Measurements from ENCODE around the gene LETM1. TPM values are rescaled to one million over a fixed set of nuclear protein-coding genes. Genes with fewer than 3 reads are reported as not detected.

The LETM1 gene
- total and polyA plus RNA-seq, 2 of the 13 experiments (the other 11 are each of a cell fraction or from before 2014, with no cell fraction given) = 9.7 to 41.6 TPM

DNA sequence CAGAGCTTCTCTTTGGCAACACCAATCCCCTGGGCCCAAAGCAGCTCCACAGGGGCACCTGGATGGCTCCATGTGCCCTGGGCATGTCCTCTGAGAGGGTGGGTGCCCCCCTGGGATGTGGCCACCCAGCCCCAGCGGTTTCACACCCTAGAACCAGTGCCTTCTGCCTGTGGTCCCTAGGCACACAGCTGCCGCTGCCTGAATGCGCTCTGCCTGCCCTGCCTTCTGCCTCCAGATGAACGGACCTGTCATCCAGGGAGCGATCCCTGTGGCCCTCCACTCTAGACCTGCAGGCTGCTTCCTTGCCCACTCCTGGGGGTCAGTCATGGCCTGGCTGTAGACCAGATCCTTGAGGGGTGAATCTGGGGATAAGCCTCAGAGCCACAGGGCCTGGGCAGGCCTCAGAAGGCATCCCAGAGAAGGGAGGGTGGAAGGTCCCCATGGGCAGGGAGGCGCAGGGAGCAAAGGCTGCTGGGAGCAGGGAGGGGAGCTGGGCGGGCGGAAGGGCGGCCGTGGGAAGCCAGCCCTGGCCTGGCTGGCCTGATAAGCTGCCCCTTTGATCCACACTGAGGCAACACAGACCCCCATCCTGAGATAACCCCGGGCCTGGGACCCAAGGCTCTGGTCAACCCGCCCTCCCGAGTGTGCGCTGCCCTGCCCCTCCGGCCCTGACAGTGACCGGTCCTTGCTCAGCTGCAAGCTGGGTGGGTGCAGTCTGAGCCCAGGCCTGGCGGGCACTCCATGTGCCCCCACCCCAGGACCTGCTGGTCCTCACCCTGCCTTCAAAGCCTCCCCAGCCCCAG lies 71.0 kb downstream of the LETM1 start (continued):
- TF ChIP-seq, protein P1, sequence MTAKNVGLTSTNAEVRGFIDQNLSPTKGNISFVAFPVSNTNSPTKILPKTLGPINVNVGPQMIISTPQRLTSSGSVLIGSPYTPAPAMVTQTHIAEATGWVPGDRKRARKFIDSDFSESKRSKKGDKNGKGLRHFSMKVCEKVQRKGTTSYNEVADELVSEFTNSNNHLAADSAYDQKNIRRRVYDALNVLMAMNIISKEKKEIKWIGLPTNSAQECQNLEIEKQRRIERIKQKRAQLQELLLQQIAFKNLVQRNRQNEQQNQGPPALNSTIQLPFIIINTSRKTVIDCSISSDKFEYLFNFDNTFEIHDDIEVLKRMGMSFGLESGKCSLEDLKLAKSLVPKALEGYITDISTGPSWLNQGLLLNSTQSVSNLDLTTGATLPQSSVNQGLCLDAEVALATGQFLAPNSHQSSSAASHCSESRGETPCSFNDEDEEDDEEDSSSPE (CRISPR knock-in tag; IDR thresholded peaks at IDR 0.05) = peak; percentile 33; the same call in 1 of the 2 replicates
- TF ChIP-seq, protein P2, sequence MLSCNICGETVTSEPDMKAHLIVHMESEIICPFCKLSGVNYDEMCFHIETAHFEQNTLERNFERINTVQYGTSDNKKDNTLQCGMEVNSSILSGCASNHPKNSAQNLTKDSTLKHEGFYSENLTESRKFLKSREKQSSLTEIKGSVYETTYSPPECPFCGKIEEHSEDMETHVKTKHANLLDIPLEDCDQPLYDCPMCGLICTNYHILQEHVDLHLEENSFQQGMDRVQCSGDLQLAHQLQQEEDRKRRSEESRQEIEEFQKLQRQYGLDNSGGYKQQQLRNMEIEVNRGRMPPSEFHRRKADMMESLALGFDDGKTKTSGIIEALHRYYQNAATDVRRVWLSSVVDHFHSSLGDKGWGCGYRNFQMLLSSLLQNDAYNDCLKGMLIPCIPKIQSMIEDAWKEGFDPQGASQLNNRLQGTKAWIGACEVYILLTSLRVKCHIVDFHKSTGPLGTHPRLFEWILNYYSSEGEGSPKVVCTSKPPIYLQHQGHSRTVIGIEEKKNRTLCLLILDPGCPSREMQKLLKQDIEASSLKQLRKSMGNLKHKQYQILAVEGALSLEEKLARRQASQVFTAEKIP (CRISPR knock-in tag; IDR thresholded peaks at IDR 0.05; ENCODE audit: borderline replicate concordance) = no peak
- TF ChIP-seq TEAD2 (CRISPR knock-in tag; IDR thresholded peaks at IDR 0.05) (no peak), RCOR2 (CRISPR knock-in tag; IDR thresholded peaks at IDR 0.05) (no peak), HNRNPLL (IDR thresholded peaks at IDR 0.05; ENCODE audit: low read depth, low read length, poor library complexity, severe bottlenecking) (peak; percentile 38), ZC3H4 (CRISPR knock-in tag; IDR thresholded peaks at IDR 0.05; ENCODE audit: borderline replicate concordance) (no peak)
- TF ChIP-seq, protein P3, sequence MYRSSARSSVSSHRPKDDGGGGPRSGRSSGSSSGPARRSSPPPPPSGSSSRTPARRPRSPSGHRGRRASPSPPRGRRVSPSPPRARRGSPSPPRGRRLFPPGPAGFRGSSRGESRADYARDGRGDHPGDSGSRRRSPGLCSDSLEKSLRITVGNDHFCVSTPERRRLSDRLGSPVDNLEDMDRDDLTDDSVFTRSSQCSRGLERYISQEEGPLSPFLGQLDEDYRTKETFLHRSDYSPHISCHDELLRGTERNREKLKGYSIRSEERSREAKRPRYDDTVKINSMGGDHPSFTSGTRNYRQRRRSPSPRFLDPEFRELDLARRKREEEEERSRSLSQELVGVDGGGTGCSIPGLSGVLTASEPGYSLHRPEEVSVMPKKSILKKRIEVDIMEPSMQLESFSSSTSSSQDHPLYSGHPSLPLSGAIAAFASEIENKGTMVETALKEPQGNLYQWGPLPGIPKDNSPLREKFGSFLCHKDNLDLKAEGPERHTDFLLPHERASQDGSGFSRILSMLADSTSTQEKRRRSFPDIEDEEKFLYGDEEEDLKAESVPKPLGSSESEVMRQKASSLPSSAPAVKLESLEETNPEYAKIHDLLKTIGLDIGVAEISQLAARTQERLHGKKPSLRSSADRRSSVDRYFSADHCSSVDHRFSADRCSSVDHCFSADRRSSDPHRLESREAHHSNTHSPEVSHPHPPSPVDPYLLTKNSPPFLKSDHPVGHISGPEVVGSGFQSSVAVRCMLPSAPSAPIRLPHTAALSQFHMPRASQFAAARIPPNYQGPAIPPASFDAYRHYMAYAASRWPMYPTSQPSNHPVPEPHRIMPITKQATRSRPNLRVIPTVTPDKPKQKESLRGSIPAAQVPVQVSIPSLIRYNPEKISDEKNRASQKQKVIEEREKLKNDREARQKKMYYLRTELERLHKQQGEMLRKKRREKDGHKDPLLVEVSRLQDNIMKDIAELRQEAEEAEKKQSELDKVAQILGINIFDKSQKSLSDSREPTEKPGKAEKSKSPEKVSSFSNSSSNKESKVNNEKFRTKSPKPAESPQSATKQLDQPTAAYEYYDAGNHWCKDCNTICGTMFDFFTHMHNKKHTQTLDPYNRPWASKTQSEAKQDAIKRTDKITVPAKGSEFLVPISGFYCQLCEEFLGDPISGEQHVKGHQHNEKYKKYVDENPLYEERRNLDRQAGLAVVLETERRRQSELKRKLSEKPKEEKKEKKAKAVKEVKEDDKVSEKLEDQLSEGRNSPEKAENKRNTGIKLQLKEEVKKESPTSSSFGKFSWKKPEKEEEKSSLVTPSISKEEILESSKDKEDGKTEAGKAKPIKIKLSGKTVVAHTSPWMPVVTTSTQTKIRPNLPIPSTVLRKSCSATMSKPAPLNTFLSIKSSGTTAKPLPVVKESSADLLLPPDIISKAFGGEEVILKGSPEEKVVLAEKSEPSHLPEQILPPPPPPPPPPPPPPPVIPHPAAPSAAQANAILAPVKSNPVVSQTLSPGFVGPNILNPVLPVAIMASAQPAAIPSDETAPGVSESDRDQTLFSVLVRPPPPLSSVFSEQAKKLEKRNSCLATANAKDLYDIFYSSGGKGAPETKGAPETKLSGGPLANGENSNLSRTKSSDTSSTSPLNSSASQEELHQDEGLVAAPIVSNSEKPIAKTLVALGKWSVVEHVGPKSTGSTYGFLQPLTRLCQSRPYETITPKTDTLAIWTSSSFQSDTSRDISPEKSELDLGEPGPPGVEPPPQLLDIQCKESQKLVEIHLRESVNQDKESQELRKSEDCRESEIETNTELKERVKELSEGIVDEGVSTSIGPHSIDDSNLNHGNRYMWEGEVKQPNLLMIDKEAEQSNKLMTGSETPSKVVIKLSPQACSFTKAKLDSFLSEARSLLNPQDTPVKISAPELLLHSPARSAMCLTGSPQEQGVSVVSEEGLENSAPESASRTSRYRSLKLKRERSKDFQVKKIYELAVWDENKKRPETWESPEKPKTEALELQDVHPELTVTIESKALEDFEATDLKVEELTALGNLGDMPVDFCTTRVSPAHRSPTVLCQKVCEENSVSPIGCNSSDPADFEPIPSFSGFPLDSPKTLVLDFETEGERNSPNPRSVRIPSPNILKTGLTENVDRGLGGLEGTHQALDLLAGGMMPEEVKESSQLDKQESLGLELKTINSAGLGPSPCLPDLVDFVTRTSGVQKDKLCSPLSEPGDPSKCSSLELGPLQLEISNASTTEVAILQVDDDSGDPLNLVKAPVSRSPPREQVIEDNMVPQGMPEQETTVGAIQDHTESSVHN (CRISPR knock-in tag; IDR thresholded peaks at IDR 0.05) = 0 out of 2 replicates have a peak, but pooled peaks have one; percentile 57
